ES-I3 (cell line): ENCODE data around the gene NSRP1.

Experiments used
- H3K36me3 ChIP-seq: 2 replicates; pipeline ENCODE4 v1.6.1; 2013; ENCODE audit warnings: mild to moderate bottlenecking, low read length, control low read depth, moderate library complexity; ENCODE audit not compliant: insufficient read depth
- H3K4me1 ChIP-seq: 2 replicates; pipeline ENCODE4 v1.6.1; 2013; ENCODE audit warnings: mild to moderate bottlenecking, control low read depth, low read length; ENCODE audit not compliant: insufficient read depth
- H3K9ac ChIP-seq: 2 replicates; pipeline ENCODE4 v1.6.1; 2013; ENCODE audit warnings: low read depth, mild to moderate bottlenecking, low read length, moderate library complexity
- H3K9me3 ChIP-seq: 2 replicates; pipeline ENCODE4 v1.6.1; 2013; ENCODE audit warnings: mild to moderate bottlenecking, low read length, moderate library complexity; ENCODE audit not compliant: control insufficient read depth, insufficient read depth

NSRP1 gene

GRCh38 chr17:30148376-30148775 lies 31.8 kb downstream of the NSRP1 start:
- Histone ChIP-seq H3K4me1 (no peaks in the 10 kb centered on the region), H3K36me3 (no peaks in the 10 kb centered on the region), H3K9me3 (no peaks in the 10 kb centered on the region), H3K9ac (no peak overlapping the region)

GRCh38 chr17:30151471-30151870 lies 34.9 kb downstream of the NSRP1 start:
- Histone ChIP-seq H3K9me3 (no peaks in the 10 kb centered on the region), H3K9ac (no peak overlapping the region), H3K36me3 (no peaks in the 10 kb centered on the region), H3K4me1 (no peaks in the 10 kb centered on the region)

GRCh38 chr17:30153463-30153862 lies 36.8 kb downstream of the NSRP1 start:
- Histone ChIP-seq H3K9ac (no peak overlapping the region), H3K36me3 (no peaks in the 10 kb centered on the region), H3K9me3 (peaks cover under 1% of the 10 kb centered on the region; the same call in 1 of the 2 replicates), H3K4me1 (no peaks in the 10 kb centered on the region)

- peaks cover 5% of the 10 kb centered on the region; the same call in 1 of the 2 replicates for H3K9me3 ChIP-seq
- H3K4me1 ChIP-seq = no peaks in the 10 kb centered on the region
- H3K9ac ChIP-seq = no peak overlapping the region
- no peaks in the 10 kb centered on the region for H3K36me3 ChIP-seq
These were observed 38.8 kb downstream of the NSRP1 start for GRCh38 chr17:30155389-30155788.

GRCh38 chr17:30158896-30159625 lies 42.4 kb downstream of the NSRP1 start:
- Histone ChIP-seq H3K4me1 (no peaks in the 10 kb centered on the region), H3K36me3 (no peaks in the 10 kb centered on the region; the same call in 1 of the 2 replicates), H3K9me3 (peaks cover 5% of the 10 kb centered on the region; the same call in 1 of the 2 replicates), H3K9ac (no peak overlapping the region)

- Histone ChIP-seq H3K9ac (no peak overlapping the region), H3K4me1 (no peaks in the 10 kb centered on the region), H3K9me3 (peaks cover 5% of the 10 kb centered on the region; the same call in 1 of the 2 replicates), H3K36me3 (no peaks in the 10 kb centered on the region; the same call in 1 of the 2 replicates)
These were observed 44.0 kb downstream of the NSRP1 start for GRCh38 chr17:30160419-30161172.

- Histone ChIP-seq H3K9ac (no peak overlapping the region), H3K4me1 (no peaks in the 10 kb centered on the region), H3K36me3 (no peaks in the 10 kb centered on the region; the same call in 1 of the 2 replicates), H3K9me3 (peaks cover 5% of the 10 kb centered on the region; the same call in 1 of the 2 replicates)
These were observed 45.0 kb downstream of the NSRP1 start for GRCh38 chr17:30161601-30162000.

GRCh38 chr17:30164531-30164930 lies 47.9 kb downstream of the NSRP1 start:
- H3K36me3 ChIP-seq = no peaks in the 10 kb centered on the region; the same call in 1 of the 2 replicates
- H3K9ac ChIP-seq = no peak overlapping the region
- no peaks in the 10 kb centered on the region for H3K9me3 ChIP-seq
- no peaks in the 10 kb centered on the region for H3K4me1 ChIP-seq

- H3K9ac ChIP-seq = no peak overlapping the region
- H3K4me1 ChIP-seq = no peaks in the 10 kb centered on the region
- H3K36me3 ChIP-seq = no peaks in the 10 kb centered on the region; the same call in 1 of the 2 replicates
- no peaks in the 10 kb centered on the region for H3K9me3 ChIP-seq
These were observed 48.5 kb downstream of the NSRP1 start for GRCh38 chr17:30165147-30165546.

- Histone ChIP-seq H3K36me3 (no peaks in the 10 kb centered on the region; the same call in 1 of the 2 replicates), H3K9me3 (no peaks in the 10 kb centered on the region)
These were observed 49.3 kb downstream of the NSRP1 start for GRCh38 chr17:30165960-30166359.

GRCh38 chr17:30170415-30170987 lies 53.9 kb downstream of the NSRP1 start:
- no peaks in the 10 kb centered on the region for H3K36me3 ChIP-seq
- H3K9me3 ChIP-seq = no peaks in the 10 kb centered on the region
- no peaks in the 10 kb centered on the region for H3K4me1 ChIP-seq
- H3K9ac ChIP-seq = no peak overlapping the region

More at GRCh38 chr17:30165960-30166359, 49.3 kb downstream of the NSRP1 start:
- Histone ChIP-seq H3K9ac (no peak overlapping the region), H3K4me1 (no peaks in the 10 kb centered on the region)

GRCh38 chr17:30172560-30172959 lies 55.9 kb downstream of the NSRP1 start:
- Histone ChIP-seq H3K9me3 (no peaks in the 10 kb centered on the region), H3K36me3 (no peaks in the 10 kb centered on the region), H3K4me1 (no peaks in the 10 kb centered on the region), H3K9ac (no peak overlapping the region)

- Histone ChIP-seq H3K9ac (no peak overlapping the region), H3K4me1 (no peaks in the 10 kb centered on the region), H3K9me3 (no peaks in the 10 kb centered on the region), H3K36me3 (0 out of 2 replicates have a peak, but pooled peaks cover 4% of the 10 kb centered on the region)
These were observed 57.0 kb downstream of the NSRP1 start for GRCh38 chr17:30173649-30174048.

GRCh38 chr17:30174556-30174955 lies 57.9 kb downstream of the NSRP1 start:
- no peak overlapping the region for H3K9ac ChIP-seq
- H3K9me3 ChIP-seq = no peaks in the 10 kb centered on the region
- H3K36me3 ChIP-seq = peaks cover 7% of the 10 kb centered on the region; the same call in 1 of the 2 replicates
- no peaks in the 10 kb centered on the region for H3K4me1 ChIP-seq
